ACHN (cell line): ENCODE results near the gene PDXP.

Source experiments
- DNase-seq: peaks from one replicate; pipeline ENCODE4 v3.0.0-alpha.2; 2015
- in situ Hi-C: cut with HindIII; loops from 2 replicates; pipeline ENCODE4 v1.10.0; 2017; ENCODE audit warnings: low sequenced_read_pairs, low pct_ligation_motif_present, low pct_unique_long_range_greater_than_20kb

PDXP gene

GRCh38 chr22:37626556-37627075 lies 31.9 kb upstream of the PDXP start:
- in situ Hi-C loops = no loop called here
- DNase-seq = no peak

DNA sequence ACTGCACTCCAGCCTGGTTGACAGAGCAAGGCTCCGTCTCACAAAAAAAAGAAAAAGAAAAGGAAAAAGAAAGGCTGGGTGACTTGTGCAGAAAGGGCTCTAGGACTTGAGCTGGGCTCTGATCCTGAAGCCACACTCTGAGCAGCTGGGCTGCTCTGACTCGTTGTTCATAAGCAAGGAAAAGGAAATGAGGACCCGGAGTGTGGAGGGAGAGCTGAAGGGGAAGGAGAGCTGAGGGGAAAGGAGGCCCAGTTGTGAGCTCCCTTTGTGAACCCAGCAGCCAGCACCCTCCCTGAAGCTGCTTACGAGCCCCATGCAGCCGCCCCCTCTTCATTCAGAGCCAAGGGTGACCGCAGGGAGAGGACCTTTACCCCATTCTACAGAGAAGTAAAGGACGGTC lies 31.4 kb upstream of the PDXP start:
- in situ Hi-C loops = no loop called here
- no peak for DNase-seq

GRCh38 chr22:37627545-37627944 lies 31.0 kb upstream of the PDXP start:
- in situ Hi-C loops = no loop called here
- DNase-seq = no peak

- in situ Hi-C loops = no loop called here
- no peak for DNase-seq
These were observed 29.7 kb upstream of the PDXP start for GRCh38 chr22:37628830-37629229.

DNA sequence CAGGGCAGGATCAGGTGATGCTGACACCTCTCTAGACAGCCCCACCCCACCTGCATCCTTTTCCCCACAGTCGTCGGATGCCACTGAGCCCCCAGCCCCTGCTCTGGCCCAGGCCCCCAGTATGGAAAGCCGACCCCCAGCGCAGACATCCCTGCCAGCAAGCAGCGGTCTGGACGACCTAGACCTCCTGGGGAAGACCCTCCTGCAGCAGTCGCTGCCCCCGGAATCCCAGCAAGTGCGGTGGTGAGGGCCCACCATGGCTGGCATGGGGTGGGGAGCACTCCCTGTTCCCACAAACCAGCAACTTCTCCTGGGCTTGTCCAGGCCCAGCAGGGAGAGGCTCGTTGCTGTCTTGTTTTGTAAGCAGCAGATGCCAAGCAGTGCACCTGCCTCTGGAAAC lies 28.6 kb upstream of the PDXP start:
- in situ Hi-C loops = no loop called here

DNA sequence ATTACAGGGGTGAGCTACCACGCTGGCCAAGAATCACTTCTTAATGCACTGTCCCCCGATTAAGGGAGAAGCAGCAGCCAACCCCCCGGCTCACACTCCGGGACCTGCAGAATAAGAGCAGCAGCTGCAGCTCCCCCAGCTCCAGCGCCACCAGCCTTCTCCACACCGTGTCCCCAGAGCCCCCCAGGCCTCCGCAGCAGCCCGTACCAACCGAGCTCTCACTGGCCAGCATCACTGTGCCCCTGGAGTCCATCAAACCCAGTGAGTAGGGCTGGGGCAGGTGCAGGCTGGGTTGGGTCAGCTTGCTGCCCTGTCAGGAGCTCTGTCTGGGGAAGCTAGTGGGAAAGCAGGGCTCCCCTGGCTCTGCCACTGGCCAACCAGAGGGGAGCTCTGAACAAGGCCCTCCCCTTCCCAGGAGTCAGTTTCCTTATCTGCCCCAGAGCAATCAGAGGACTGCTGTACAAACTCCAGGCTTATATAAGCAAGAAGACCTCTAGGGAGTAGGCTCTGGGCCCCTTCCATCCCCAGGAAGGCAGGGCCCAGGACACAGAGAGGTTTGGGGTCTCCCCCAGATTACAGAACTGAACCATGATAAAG lies 27.6 kb upstream of the PDXP start:
- no peak for DNase-seq
- in situ Hi-C loops = no loop called here

More for the DNA sequence above, 28.6 kb upstream of the PDXP start:
- DNase-seq = no peak

DNA sequence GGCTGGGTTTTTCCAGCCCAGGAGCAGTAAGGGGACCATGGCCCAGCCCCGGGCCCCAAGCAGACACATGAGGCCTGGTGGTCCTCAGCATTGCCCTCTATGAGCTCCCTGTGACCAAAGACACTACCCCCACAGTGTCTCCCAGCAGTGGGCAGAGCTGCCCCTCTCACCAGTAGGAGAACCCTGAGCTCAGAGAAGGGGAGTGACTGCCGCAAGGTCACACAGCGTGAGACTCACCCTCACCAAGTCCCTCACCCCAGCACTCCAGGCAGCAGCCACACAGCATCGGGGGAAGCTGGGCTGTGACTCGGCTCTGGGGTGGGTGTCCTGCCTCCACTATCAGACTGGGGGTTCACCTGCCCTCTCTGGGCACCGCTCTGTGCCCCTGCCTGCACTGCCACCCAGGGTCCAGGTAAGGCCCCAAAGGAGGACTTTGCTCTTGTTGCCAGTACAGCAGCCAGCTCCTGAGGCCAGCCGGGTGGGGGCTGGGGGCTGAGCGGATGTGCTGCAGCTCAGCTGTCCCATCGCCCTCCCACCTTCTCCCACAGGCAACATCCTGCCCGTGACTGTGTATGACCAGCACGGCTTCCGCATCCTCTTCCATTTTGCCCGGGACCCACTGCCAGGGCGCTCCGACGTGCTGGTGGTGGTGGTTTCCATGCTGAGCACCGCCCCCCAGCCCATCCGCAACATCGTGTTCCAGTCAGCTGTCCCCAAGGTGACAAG lies 26.9 kb upstream of the PDXP start:
- in situ Hi-C loops = no loop called here
- DNase-seq = no peak

- DNase-seq = no peak
- in situ Hi-C loops = no loop called here
These were observed 26.1 kb upstream of the PDXP start for GRCh38 chr22:37632174-37633088.

- no peak for DNase-seq
- in situ Hi-C loops = no loop called here
These were observed 25.4 kb upstream of the PDXP start for GRCh38 chr22:37633089-37633624.

GRCh38 chr22:37633625-37634416 lies 24.7 kb upstream of the PDXP start:
- peak; percentile 68 for DNase-seq
- in situ Hi-C loops = no loop called here

DNA sequence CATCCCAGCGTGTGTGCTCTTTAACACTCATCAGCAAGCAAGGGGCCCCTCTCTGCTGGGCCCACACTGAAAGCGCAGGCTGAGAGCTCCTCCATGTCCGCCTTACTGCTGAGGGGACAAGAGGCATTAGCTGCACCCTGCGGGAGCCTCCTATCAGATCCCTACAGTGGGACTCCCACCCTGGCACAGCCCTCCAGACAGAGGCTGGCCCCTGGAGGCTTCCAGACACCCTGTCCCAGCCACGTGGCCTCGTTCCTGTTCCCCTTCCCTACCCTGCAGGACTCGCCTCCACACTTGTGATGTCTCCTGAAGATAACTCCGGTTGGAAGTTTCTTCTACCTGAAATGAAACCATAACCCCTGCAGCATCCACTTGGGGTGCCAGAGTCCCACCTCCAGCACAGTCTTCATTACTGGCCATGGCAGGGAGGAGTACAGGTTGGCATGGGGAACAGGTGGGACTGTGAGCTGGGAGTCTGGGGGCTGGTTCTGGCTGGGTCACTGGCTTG lies 24.1 kb upstream of the PDXP start:
- DNase-seq = no peak
- in situ Hi-C loops = no loop called here

GRCh38 chr22:37635157-37635556 lies 23.4 kb upstream of the PDXP start:
- DNase-seq = no peak
- in situ Hi-C loops = no loop called here

DNA sequence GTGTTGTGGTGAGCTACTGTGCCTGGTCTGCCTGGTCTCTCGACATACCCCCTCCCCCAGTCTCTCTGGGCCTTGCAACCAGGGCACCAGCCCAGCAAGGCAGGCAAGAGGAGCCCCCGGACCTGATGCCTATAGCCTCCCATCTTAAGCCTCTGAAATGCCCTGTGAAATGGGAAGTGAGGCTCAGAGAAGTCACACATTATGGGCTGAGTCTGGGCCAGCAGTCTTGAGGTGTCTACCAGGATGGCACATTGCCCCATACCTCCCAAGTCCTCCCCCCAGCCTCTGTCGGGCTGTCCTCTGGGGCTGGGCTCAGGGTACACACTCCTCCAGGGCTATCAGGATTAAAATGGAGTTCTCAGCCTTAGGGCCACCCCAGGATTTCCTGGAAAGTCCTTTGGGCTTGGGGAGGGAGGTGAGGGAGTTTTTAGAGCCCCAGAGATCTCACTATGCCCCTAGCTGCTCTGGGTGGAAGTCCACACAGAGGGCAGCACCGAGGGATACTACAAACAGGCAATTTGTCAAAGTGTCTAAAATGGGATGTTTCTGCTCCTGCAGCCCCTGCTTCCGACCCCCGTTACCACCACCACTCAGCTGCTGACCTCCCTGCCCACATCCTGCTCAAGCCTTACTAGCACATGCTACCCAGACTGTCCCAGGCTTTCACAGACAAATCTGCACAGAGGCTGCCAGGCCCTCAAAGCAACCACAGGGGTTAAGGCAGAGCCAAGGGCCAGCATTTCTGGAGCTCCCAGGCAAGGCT lies 22.2 kb upstream of the PDXP start:
- in situ Hi-C loops = no loop called here
- peak; percentile 54 for DNase-seq

- in situ Hi-C loops = no loop called here
- DNase-seq = no peak
These were observed 21.6 kb upstream of the PDXP start for GRCh38 chr22:37636949-37637273.

- in situ Hi-C loops = no loop called here
- no peak for DNase-seq
These were observed 20.0 kb upstream of the PDXP start for GRCh38 chr22:37638391-37639069.

DNA sequence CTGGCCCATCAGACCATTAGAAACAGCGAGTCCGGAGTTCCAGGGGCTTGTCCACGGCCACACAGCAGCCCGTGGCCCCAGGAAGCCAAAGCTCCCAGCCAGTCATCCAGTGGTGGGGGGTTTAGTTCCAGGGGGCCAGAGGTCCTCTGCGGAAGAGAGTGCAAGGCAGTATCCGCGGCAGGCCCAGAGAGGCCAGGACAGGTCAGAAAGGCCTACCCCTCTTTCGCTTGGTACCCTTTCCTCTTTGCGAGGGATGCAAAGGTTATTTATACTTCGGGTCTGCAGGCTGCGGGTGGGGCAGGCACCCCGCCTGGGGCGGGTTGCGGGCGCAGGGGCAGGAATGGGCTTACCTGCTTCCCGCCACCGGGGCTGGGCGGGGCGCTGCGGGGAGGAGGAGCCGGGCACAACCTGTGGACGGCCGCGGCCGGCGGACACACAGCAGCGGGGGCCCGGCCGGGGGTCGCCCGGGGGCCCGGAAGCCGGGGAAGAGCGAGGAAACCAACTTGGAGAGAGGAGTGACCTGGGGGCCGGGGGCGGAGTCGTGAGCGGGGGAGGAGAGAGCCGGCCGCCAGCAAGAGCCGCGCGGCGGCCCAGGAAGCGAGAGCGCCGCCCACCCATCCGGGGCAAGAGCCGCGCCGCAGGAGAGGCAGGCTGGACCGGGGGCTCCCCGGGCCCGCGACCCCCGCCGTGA lies 19.3 kb upstream of the PDXP start, which contains the start of gene SH3BP1:
Gene SH3BP1 (plus strand): TSS at position 600 of the 691 bp plus-strand sequence. CDS start 119 bp downstream, outside the sequence.
- peak; percentile 20 for DNase-seq
- in situ Hi-C loops = no loop called here
